GM18505 (cell line): ENCODE data around the gene PDE2A.
"Not testable (repeated sequence)": the region's sequence is repeated elsewhere in the genome, so short reads cannot be mapped to it uniquely, and the experiment has no call there.

ENCODE experiments used
- ATAC-seq: cut with Tn5 transposase; IDR thresholded peaks from one replicate; pipeline ENCODE4 v1.9.1; 2021; ENCODE audit not compliant: unreplicated experiment
- POLR2A ChIP-seq: IDR thresholded peaks from 4 replicates; pipeline ENCODE4 v1.6.1; 2011; ENCODE audit warnings: borderline replicate concordance; ENCODE audit not compliant: insufficient read depth, insufficient read length; ENCODE audit errors: extremely low read depth

The PDE2A gene

GRCh38 chr11:72573072-72573854 is 101.0 kb downstream of the PDE2A start:
- no peak for ATAC-seq
- TF ChIP-seq POLR2A, result no peak

- not testable (repeated sequence) for ATAC-seq
These were observed 101.7 kb downstream of the PDE2A start for GRCh38 chr11:72572540-72572939.

- ATAC-seq, result no peak
- no peak for TF ChIP-seq POLR2A
These were observed 103.1 kb downstream of the PDE2A start for GRCh38 chr11:72570893-72571661.

GRCh38 chr11:72569966-72570892 is 104.0 kb downstream of the PDE2A start:
- TF ChIP-seq POLR2A, result no peak
- no peak for ATAC-seq

- no peak for TF ChIP-seq POLR2A
- ATAC-seq, result no peak
These were observed 105.4 kb downstream of the PDE2A start for GRCh38 chr11:72568861-72569260.

- ATAC-seq, result no peak
- TF ChIP-seq POLR2A, result no peak
These were observed 111.8 kb downstream of the PDE2A start for GRCh38 chr11:72562431-72562830.

GRCh38 chr11:72561856-72562255 is 112.4 kb downstream of the PDE2A start:
- TF ChIP-seq POLR2A, result no peak
- no peak for ATAC-seq

GRCh38 chr11:72560864-72561263 is 113.4 kb downstream of the PDE2A start:
- not testable (repeated sequence) for ATAC-seq

- no peak for ATAC-seq
- no peak for TF ChIP-seq POLR2A
These were observed 117.8 kb downstream of the PDE2A start for GRCh38 chr11:72556433-72556832.

GRCh38 chr11:72555014-72555522 is 119.2 kb downstream of the PDE2A start:
- ATAC-seq, result not testable (repeated sequence)

GRCh38 chr11:72553706-72554105 is 120.5 kb downstream of the PDE2A start:
- no peak for ATAC-seq
- TF ChIP-seq POLR2A, result no peak

- TF ChIP-seq POLR2A, result no peak
- no peak for ATAC-seq
These were observed 121.8 kb downstream of the PDE2A start for GRCh38 chr11:72552399-72552910.

- no peak for TF ChIP-seq POLR2A
- ATAC-seq, result no peak
These were observed 122.7 kb downstream of the PDE2A start for GRCh38 chr11:72551571-72551970.

- no peak for ATAC-seq
- no peak for TF ChIP-seq POLR2A
These were observed 125.8 kb downstream of the PDE2A start for GRCh38 chr11:72548463-72548862.

- TF ChIP-seq POLR2A, result no peak
- ATAC-seq, result no peak
These were observed 127.4 kb downstream of the PDE2A start for GRCh38 chr11:72546866-72547265.
